WTC11 (cell line): ENCODE measurements around the gene PHF10. TPM values are rescaled to one million over a fixed set of nuclear protein-coding genes. Genes with fewer than 3 reads are reported as not detected.

Experiments
- HMGA2 ChIP-seq: fragments of 250-450 bp; sonication (Bioruptor Pico); IDR thresholded peaks from 2 replicates; pipeline ENCODE4 v1.4.0; 2021; ENCODE audit warnings: mild to moderate bottlenecking, moderate library complexity
- NR2C2 ChIP-seq: sonication (generic); formaldehyde crosslinking; IDR thresholded peaks from 2 replicates; pipeline ENCODE4 v1.8.0; 2022; ENCODE audit warnings: mild to moderate bottlenecking, missing genetic modification reagents
- OVOL2 ChIP-seq: fragments of 250-450 bp; sonication (Bioruptor Pico); IDR thresholded peaks from 2 replicates; pipeline ENCODE4 v1.9.0; 2021; ENCODE audit warnings: mild to moderate bottlenecking, borderline replicate concordance
- RORB ChIP-seq: fragments of 250-450 bp; sonication (Bioruptor Pico); IDR thresholded peaks from 2 replicates; pipeline ENCODE4 v1.9.0; 2021; ENCODE audit warnings: mild to moderate bottlenecking
- SOX15 ChIP-seq: fragments of 250-450 bp; sonication (Bioruptor Pico); IDR thresholded peaks from 2 replicates; pipeline ENCODE4 v1.9.0; 2021; ENCODE audit warnings: mild to moderate bottlenecking
- TEAD1 ChIP-seq: sonication (generic); formaldehyde crosslinking; IDR thresholded peaks from 2 replicates; pipeline ENCODE4 v1.8.0; 2022; ENCODE audit warnings: mild to moderate bottlenecking, missing genetic modification reagents
- ZBTB21 ChIP-seq: sonication (generic); formaldehyde crosslinking; IDR thresholded peaks from 2 replicates; pipeline ENCODE4 v1.8.1; 2023; ENCODE audit warnings: mild to moderate bottlenecking, missing genetic modification reagents, borderline replicate concordance
- ZNF219 ChIP-seq: sonication (generic); formaldehyde crosslinking; IDR thresholded peaks from 2 replicates; pipeline ENCODE4 v1.8.0; 2023; ENCODE audit warnings: missing genetic modification reagents, mild to moderate bottlenecking, borderline replicate concordance
- ZNF317 ChIP-seq: sonication (generic); formaldehyde crosslinking; IDR thresholded peaks from 2 replicates; pipeline ENCODE4 v1.8.1; 2023; ENCODE audit warnings: low read depth, mild to moderate bottlenecking, moderate library complexity, missing genetic modification reagents, borderline replicate concordance
- ZNF416 ChIP-seq: fragments of 250-450 bp; sonication (Bioruptor Pico); IDR thresholded peaks from 2 replicates; pipeline ENCODE4 v1.9.0; 2021; ENCODE audit warnings: mild to moderate bottlenecking, inconsistent platforms
- ZNF423 ChIP-seq: fragments of 250-450 bp; sonication (Bioruptor Pico); IDR thresholded peaks from 2 replicates; pipeline ENCODE4 v2.1.2; 2022; ENCODE audit warnings: mild to moderate bottlenecking, moderate library complexity
- ZNF671 ChIP-seq: fragments of 250-450 bp; sonication (Bioruptor Pico); IDR thresholded peaks from 2 replicates; pipeline ENCODE4 v1.8.0; 2021; ENCODE audit warnings: mild to moderate bottlenecking
- total RNA-seq: library from RNA; stranded (reverse); gene quantifications from 3 replicates; pipeline ENCODE4 v1.2.3, GENCODE V29; 2021
- TF ChIP-seq, protein P1 (sequence below): fragments of 250-450 bp; sonication (Bioruptor Pico); IDR thresholded peaks from 2 replicates; pipeline ENCODE4 v2.1.2; 2022; ENCODE audit warnings: mild to moderate bottlenecking, moderate library complexity
- TF ChIP-seq, protein P2 (sequence below): sonication (generic); formaldehyde crosslinking; IDR thresholded peaks from 2 replicates; pipeline ENCODE4 v1.8.1; 2022; ENCODE audit warnings: mild to moderate bottlenecking, moderate library complexity, missing genetic modification reagents
- TF ChIP-seq, protein P3 (sequence below): sonication (generic); formaldehyde crosslinking; IDR thresholded peaks from 2 replicates; pipeline ENCODE4 v1.8.0; 2022; ENCODE audit warnings: mild to moderate bottlenecking, missing genetic modification reagents
- TF ChIP-seq, protein P4 (sequence below): sonication (generic); formaldehyde crosslinking; IDR thresholded peaks from 2 replicates; pipeline ENCODE4 v1.8.0; 2023; ENCODE audit warnings: mild to moderate bottlenecking, missing genetic modification reagents
- TF ChIP-seq, protein P5 (sequence below): sonication (generic); formaldehyde crosslinking; IDR thresholded peaks from 2 replicates; pipeline ENCODE4 v1.8.1; 2022; ENCODE audit warnings: low read depth, missing genetic modification reagents, borderline replicate concordance
- TF ChIP-seq, protein P6 (sequence below): sonication (generic); formaldehyde crosslinking; conservative IDR thresholded peaks from 2 replicates; pipeline ENCODE4 v1.8.1; 2023; ENCODE audit warnings: mild to moderate bottlenecking, low read depth, missing genetic modification reagents, moderate library complexity
- TF ChIP-seq, protein P7 (sequence below): sonication (generic); formaldehyde crosslinking; IDR thresholded peaks from 2 replicates; pipeline ENCODE4 v1.8.1; 2023; ENCODE audit warnings: mild to moderate bottlenecking, missing genetic modification reagents, moderate library complexity
- TF ChIP-seq, protein P8 (sequence below): fragments of 250-450 bp; sonication (Bioruptor Pico); conservative IDR thresholded peaks from 2 replicates; pipeline ENCODE4 v1.9.0; 2021; ENCODE audit warnings: mild to moderate bottlenecking
- TF ChIP-seq, protein P9 (sequence below): fragments of 250-450 bp; sonication (Bioruptor Pico); IDR thresholded peaks from 2 replicates; pipeline ENCODE4 v1.8.0; 2021; ENCODE audit warnings: mild to moderate bottlenecking

The PHF10 gene
- total RNA-seq, 1 experiment from 2014 or later = 39.3 TPM

DNA sequence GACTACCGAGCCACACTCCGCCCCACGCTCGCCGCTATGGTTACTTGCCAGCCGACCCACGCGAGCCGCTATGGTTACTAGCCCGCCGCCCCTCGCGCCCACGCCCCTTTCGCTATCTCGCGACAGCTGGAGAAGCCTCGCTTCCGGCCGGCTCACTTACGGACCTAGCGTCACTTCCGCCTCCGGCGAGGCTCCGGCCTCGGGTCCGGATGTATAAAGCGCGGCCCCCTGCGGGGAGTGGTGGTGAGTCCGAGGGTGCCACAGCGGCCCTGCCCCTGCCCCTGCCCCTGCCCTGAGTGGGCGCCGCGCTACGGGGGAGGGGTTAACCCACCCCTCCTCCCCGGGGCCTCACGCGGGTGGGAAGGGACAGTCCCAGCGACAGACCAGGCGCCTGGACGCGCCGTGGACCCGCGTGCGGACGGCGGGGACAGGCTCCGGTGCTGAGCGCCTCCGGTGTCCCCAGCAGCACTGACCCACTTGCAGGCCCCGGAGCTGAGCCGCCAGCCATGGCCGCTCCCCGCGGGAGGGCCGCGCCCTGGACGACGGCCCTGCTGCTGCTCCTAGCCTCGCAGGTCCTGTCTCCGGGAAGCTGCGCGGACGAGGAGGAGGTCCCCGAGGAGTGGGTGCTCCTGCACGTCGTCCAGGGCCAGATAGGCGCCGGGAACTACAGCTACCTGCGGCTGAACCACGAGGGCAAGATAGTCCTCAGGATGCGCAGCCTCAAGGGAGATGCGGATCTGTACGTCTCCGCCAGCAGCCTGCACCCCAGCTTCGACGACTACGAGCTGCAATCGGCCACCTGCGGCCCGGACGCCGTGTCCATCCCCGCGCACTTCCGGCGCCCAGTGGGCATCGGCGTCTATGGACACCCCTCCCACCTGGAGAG lies 22.1 kb downstream of the PHF10 start, which contains the start of the genes C6orf120 and WDR27 (continued):
- TF ChIP-seq, protein P1, sequence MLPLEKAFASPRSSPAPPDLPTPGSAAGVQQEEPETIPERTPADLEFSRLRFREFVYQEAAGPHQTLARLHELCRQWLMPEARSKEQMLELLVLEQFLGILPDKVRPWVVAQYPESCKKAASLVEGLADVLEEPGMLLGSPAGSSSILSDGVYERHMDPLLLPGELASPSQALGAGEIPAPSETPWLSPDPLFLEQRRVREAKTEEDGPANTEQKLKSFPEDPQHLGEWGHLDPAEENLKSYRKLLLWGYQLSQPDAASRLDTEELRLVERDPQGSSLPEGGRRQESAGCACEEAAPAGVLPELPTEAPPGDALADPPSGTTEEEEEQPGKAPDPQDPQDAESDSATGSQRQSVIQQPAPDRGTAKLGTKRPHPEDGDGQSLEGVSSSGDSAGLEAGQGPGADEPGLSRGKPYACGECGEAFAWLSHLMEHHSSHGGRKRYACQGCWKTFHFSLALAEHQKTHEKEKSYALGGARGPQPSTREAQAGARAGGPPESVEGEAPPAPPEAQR = no peak
- peak; percentile 37; the same call in 1 of the 2 replicates for TF ChIP-seq ZNF219 (CRISPR knock-in tag)
- TF ChIP-seq, protein P2, sequence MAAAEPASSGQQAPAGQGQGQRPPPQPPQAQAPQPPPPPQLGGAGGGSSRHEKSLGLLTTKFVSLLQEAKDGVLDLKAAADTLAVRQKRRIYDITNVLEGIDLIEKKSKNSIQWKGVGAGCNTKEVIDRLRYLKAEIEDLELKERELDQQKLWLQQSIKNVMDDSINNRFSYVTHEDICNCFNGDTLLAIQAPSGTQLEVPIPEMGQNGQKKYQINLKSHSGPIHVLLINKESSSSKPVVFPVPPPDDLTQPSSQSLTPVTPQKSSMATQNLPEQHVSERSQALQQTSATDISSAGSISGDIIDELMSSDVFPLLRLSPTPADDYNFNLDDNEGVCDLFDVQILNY (CRISPR knock-in tag) = no peak
- peak; percentile 45; the same call in 1 of the 2 replicates for TF ChIP-seq ZNF423
- TF ChIP-seq, protein P3, sequence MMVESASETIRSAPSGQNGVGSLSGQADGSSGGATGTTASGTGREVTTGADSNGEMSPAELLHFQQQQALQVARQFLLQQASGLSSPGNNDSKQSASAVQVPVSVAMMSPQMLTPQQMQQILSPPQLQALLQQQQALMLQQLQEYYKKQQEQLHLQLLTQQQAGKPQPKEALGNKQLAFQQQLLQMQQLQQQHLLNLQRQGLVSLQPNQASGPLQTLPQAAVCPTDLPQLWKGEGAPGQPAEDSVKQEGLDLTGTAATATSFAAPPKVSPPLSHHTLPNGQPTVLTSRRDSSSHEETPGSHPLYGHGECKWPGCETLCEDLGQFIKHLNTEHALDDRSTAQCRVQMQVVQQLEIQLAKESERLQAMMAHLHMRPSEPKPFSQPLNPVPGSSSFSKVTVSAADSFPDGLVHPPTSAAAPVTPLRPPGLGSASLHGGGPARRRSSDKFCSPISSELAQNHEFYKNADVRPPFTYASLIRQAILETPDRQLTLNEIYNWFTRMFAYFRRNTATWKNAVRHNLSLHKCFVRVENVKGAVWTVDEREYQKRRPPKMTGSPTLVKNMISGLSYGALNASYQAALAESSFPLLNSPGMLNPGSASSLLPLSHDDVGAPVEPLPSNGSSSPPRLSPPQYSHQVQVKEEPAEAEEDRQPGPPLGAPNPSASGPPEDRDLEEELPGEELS (CRISPR knock-in tag) = peak; percentile 48; the same call in 1 of the 2 replicates
- TF ChIP-seq ZNF416 (CRISPR knock-in tag) = no peak
- TF ChIP-seq, protein P4, sequence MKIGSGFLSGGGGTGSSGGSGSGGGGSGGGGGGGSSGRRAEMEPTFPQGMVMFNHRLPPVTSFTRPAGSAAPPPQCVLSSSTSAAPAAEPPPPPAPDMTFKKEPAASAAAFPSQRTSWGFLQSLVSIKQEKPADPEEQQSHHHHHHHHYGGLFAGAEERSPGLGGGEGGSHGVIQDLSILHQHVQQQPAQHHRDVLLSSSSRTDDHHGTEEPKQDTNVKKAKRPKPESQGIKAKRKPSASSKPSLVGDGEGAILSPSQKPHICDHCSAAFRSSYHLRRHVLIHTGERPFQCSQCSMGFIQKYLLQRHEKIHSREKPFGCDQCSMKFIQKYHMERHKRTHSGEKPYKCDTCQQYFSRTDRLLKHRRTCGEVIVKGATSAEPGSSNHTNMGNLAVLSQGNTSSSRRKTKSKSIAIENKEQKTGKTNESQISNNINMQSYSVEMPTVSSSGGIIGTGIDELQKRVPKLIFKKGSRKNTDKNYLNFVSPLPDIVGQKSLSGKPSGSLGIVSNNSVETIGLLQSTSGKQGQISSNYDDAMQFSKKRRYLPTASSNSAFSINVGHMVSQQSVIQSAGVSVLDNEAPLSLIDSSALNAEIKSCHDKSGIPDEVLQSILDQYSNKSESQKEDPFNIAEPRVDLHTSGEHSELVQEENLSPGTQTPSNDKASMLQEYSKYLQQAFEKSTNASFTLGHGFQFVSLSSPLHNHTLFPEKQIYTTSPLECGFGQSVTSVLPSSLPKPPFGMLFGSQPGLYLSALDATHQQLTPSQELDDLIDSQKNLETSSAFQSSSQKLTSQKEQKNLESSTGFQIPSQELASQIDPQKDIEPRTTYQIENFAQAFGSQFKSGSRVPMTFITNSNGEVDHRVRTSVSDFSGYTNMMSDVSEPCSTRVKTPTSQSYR (CRISPR knock-in tag) = no peak
- no peak for TF ChIP-seq RORB
- TF ChIP-seq, protein P5, sequence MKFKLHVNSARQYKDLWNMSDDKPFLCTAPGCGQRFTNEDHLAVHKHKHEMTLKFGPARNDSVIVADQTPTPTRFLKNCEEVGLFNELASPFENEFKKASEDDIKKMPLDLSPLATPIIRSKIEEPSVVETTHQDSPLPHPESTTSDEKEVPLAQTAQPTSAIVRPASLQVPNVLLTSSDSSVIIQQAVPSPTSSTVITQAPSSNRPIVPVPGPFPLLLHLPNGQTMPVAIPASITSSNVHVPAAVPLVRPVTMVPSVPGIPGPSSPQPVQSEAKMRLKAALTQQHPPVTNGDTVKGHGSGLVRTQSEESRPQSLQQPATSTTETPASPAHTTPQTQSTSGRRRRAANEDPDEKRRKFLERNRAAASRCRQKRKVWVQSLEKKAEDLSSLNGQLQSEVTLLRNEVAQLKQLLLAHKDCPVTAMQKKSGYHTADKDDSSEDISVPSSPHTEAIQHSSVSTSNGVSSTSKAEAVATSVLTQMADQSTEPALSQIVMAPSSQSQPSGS (CRISPR knock-in tag) = 0 out of 2 replicates have a peak, but pooled peaks have one; percentile 32
- TF ChIP-seq, protein P6, sequence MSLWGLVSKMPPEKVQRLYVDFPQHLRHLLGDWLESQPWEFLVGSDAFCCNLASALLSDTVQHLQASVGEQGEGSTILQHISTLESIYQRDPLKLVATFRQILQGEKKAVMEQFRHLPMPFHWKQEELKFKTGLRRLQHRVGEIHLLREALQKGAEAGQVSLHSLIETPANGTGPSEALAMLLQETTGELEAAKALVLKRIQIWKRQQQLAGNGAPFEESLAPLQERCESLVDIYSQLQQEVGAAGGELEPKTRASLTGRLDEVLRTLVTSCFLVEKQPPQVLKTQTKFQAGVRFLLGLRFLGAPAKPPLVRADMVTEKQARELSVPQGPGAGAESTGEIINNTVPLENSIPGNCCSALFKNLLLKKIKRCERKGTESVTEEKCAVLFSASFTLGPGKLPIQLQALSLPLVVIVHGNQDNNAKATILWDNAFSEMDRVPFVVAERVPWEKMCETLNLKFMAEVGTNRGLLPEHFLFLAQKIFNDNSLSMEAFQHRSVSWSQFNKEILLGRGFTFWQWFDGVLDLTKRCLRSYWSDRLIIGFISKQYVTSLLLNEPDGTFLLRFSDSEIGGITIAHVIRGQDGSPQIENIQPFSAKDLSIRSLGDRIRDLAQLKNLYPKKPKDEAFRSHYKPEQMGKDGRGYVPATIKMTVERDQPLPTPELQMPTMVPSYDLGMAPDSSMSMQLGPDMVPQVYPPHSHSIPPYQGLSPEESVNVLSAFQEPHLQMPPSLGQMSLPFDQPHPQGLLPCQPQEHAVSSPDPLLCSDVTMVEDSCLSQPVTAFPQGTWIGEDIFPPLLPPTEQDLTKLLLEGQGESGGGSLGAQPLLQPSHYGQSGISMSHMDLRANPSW (CRISPR knock-in tag) = no peak
- TF ChIP-seq SOX15 = no peak
- no peak for TF ChIP-seq ZNF671
- TF ChIP-seq NR2C2 (CRISPR knock-in tag) = no peak
- TF ChIP-seq ZBTB21 (CRISPR knock-in tag) = no peak
- TF ChIP-seq ZNF317 (CRISPR knock-in tag) = 0 out of 2 replicates have a peak, but pooled peaks have one; percentile 32
- TF ChIP-seq OVOL2 (CRISPR knock-in tag) = no peak
- TF ChIP-seq, protein P7, sequence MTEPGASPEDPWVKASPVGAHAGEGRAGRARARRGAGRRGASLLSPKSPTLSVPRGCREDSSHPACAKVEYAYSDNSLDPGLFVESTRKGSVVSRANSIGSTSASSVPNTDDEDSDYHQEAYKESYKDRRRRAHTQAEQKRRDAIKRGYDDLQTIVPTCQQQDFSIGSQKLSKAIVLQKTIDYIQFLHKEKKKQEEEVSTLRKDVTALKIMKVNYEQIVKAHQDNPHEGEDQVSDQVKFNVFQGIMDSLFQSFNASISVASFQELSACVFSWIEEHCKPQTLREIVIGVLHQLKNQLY (CRISPR knock-in tag) = peak; percentile 92; the same call in 1 of the 2 replicates
- no peak for TF ChIP-seq HMGA2
- TF ChIP-seq, protein P8, sequence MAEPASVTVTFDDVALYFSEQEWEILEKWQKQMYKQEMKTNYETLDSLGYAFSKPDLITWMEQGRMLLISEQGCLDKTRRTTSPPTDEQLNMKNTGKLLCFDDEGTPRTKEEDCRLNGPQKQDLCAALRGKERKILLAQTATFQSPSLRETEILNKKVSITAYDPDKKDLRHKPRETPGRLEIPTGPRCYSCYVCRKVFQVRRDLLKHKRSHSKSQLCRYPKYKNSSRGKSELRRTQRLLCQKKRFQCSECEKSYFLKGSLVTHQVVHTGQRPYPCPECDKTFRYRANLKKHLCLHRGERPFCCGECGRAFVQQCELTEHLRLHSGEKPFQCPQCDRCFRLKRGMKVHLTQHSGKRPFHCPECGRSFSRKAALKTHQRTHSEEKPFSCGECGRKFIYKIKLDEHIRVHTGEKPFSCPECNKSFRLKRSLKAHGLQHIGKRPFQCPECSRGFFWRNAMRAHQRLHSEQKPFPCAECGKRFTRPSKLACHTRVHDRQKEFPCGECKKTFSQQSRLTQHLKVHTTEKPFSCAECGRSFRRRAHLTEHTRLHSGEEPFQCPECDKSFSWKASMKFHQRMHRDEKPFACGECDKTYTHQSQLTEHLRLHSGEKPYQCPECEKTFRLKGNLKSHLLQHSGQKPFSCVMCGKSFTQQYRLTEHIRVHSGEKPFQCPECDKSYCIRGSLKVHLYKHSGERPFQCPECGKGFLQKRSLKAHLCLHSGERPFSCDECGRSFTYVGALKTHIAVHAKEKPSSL (CRISPR knock-in tag) = no peak
- TF ChIP-seq, protein P9, sequence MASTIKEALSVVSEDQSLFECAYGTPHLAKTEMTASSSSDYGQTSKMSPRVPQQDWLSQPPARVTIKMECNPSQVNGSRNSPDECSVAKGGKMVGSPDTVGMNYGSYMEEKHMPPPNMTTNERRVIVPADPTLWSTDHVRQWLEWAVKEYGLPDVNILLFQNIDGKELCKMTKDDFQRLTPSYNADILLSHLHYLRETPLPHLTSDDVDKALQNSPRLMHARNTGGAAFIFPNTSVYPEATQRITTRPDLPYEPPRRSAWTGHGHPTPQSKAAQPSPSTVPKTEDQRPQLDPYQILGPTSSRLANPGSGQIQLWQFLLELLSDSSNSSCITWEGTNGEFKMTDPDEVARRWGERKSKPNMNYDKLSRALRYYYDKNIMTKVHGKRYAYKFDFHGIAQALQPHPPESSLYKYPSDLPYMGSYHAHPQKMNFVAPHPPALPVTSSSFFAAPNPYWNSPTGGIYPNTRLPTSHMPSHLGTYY (CRISPR knock-in tag) = no peak
- peak; percentile 55; the same call in 1 of the 2 replicates for TF ChIP-seq TEAD1 (CRISPR knock-in tag)
